CD4-positive, alpha-beta T cell (primary cell): ENCODE measurements around the gene PPP2R5C. TPM values are rescaled to one million over a fixed set of nuclear protein-coding genes. Genes with fewer than 3 reads are reported as not detected.

Experiments used
- ATAC-seq: fragments of 200-7000 bp; cut with Tn5 transposase; one replicate; pipeline ENCODE4 v1.10.0; 2022; ENCODE audit warnings: mild to moderate bottlenecking; ENCODE audit not compliant: poor library complexity
- CTCF ChIA-PET: fragments of 350-600 bp; sonication (Branson Sonifier 250); formaldehyde crosslinking; loops from one replicate; lab custom pipeline; 2021; ENCODE audit warnings: antibody characterized with exemption, inconsistent platforms; lab: Charles Lee
- POLR2A ChIA-PET: fragments of 350-600 bp; sonication (Branson Sonifier 250); formaldehyde crosslinking; loops from one replicate; lab custom pipeline; 2021; ENCODE audit warnings: antibody characterized with exemption, inconsistent platforms; lab: Charles Lee
- DNase-seq, 14 experiments: peaks; one replicate each; pipeline ENCODE4 v3.0.0-alpha.2; 2013 to 2020; ENCODE audit warnings: mixed read lengths in 2 of 14
- H3K27ac ChIP-seq, 2 donors: one replicate each; pipeline versions ENCODE4 v1.5.1 to v1.7.0; 2013; ENCODE audit warnings: low read length in 2 of 2, low read depth in 1 of 2, mild to moderate bottlenecking in 1 of 2
- H3K27me3 ChIP-seq, 2 experiments: 1 replicate in 1 of 2; 2 replicates in 1 of 2; pipeline versions ENCODE4 v1.6.1 to v1.7.0; 2013; ENCODE audit warnings: low read length in 2 of 2, control low read depth in 1 of 2, mild to moderate bottlenecking in 1 of 2, moderate library complexity in 1 of 2; ENCODE audit not compliant: insufficient read depth in 2 of 2, control insufficient read depth in 1 of 2
- H3K36me3 ChIP-seq: one replicate; pipeline ENCODE4 v1.6.1; 2013; ENCODE audit warnings: low read length, control low read depth; ENCODE audit not compliant: insufficient read depth
- H3K4me1 ChIP-seq: one replicate; pipeline ENCODE4 v1.6.1; 2013; ENCODE audit warnings: low read length, control low read depth; ENCODE audit not compliant: insufficient read depth
- H3K4me3 ChIP-seq: one replicate; pipeline ENCODE4 v1.5.1; 2013; ENCODE audit warnings: mild to moderate bottlenecking, low read length, moderate library complexity
- H3K9me3 ChIP-seq, 2 experiments: 1 replicate in 1 of 2; 2 replicates in 1 of 2; pipeline versions ENCODE4 v1.6.1 to v1.7.0; 2013; ENCODE audit warnings: low read length in 2 of 2, mild to moderate bottlenecking in 2 of 2, control low read depth in 1 of 2, moderate library complexity in 1 of 2; ENCODE audit not compliant: control insufficient read depth in 1 of 2, insufficient read depth in 1 of 2
- H3K27ac Mint-ChIP-seq: one replicate; pipeline ENCODE4 v1.8.0; 2020; ENCODE audit warnings: mixed read lengths
- H3K27me3 Mint-ChIP-seq: one replicate; pipeline ENCODE4 v1.8.0; 2021; ENCODE audit warnings: mixed read lengths
- H3K36me3 Mint-ChIP-seq: one replicate; pipeline ENCODE4 v1.8.0; 2021; ENCODE audit warnings: low read depth, mixed read lengths
- H3K4me1 Mint-ChIP-seq: one replicate; pipeline ENCODE4 v1.8.0; 2021; ENCODE audit warnings: low read depth, mixed read lengths
- H3K4me3 Mint-ChIP-seq: one replicate; pipeline ENCODE4 v1.8.0; 2020; ENCODE audit warnings: mild to moderate bottlenecking, mixed read lengths
- H3K9me3 Mint-ChIP-seq: one replicate; pipeline ENCODE4 v1.8.0; 2020; ENCODE audit warnings: mixed read lengths
- intact Hi-C, 2 experiments: fragments of 100-400 bp; cut with DNase I in 1 of 2; cut with micrococcal nuclease in 1 of 2; formaldehyde crosslinking; loops; one replicate each; pipeline versions ENCODE4 v1.15.1 to v1.9.0; 2023 to 2025; cut with DNase I, micrococcal nuclease
- total RNA-seq, 174 experiments: library from RNA in 2 of 174; stranded (reverse) in 2 of 174; gene quantifications; one replicate each; pipeline ENCODE4 v1.2.3 and lab custom pipeline; 2021 to 2026
- TF ChIP-seq, protein P1 (sequence below): fragments of 200-600 bp; IDR thresholded peaks from one replicate; pipeline ENCODE4 v1.8.0; 2022; ENCODE audit warnings: antibody characterized with exemption, mild to moderate bottlenecking

Gene PPP2R5C
- total RNA-seq, 2 experiments from 2014 or later, result 463 to 487 TPM

GRCh38 chr14:101808020-101808641 lies 46.6 kb downstream of the PPP2R5C start:
- POLR2A ChIA-PET, result interaction anchor here (2.3 to 11.6 kb wide), 7 partner anchors 11 to 101 kb away, joined by 16 to 697 read pairs (median 48); no protein-coding TSS in a partner anchor

DNA sequence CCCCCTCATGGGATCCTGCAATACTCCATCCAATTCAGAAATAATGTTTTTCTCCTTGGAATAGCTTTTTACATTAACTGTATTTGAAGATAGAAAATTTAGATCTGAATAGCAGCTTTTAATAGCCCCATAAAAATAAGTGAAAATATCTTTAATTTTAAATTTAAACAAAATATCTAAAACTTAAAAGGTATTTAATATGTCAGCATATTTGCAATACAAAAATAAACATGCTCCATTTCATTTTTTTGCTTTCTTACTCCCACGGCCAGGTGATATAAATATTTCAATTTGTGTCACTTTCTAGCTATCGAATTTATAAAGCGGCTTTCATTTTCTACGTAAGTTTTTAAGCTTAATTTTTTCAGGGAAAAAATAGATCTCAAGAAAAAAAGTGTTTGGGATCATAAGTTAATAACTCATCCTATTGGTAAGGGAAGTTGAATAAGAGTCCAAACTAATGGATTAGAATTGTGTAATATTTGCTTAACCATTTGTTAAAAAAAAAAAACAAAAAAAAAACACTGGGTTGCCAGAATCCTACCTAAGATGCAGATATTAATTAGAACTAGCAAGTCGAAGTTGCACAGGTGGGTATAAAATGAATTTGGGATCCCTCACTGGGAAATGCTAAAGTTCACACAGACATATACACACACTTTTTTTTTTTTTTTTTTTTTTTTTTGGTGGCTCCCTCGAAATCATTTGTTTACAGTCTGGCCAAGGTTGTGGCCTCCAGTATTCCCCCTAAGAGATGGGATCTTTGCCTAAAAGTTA lies 47.6 kb downstream of the PPP2R5C start:
- Histone ChIP-seq H3K4me3 (peak overlapping the region; percentile 79), H3K27me3 (no peaks in the 10 kb centered on the region), H3K27ac (peak overlapping the region; percentile 99), H3K4me1 (peaks cover 31% of the 10 kb centered on the region), H3K36me3 (peaks cover 8% of the 10 kb centered on the region), H3K9me3 (no peaks in the 10 kb centered on the region)
- Mint-ChIP-seq H3K27ac (peak overlapping the region; percentile 98), H3K27me3 (no peaks in the 10 kb centered on the region), H3K4me1 (peaks cover 47% of the 10 kb centered on the region), H3K36me3 (peaks cover 38% of the 10 kb centered on the region), H3K9me3 (no peaks in the 10 kb centered on the region), H3K4me3 (peak overlapping the region; percentile 94)
- TF ChIP-seq, protein P1, sequence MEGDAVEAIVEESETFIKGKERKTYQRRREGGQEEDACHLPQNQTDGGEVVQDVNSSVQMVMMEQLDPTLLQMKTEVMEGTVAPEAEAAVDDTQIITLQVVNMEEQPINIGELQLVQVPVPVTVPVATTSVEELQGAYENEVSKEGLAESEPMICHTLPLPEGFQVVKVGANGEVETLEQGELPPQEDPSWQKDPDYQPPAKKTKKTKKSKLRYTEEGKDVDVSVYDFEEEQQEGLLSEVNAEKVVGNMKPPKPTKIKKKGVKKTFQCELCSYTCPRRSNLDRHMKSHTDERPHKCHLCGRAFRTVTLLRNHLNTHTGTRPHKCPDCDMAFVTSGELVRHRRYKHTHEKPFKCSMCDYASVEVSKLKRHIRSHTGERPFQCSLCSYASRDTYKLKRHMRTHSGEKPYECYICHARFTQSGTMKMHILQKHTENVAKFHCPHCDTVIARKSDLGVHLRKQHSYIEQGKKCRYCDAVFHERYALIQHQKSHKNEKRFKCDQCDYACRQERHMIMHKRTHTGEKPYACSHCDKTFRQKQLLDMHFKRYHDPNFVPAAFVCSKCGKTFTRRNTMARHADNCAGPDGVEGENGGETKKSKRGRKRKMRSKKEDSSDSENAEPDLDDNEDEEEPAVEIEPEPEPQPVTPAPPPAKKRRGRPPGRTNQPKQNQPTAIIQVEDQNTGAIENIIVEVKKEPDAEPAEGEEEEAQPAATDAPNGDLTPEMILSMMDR, result no peak
- CTCF ChIA-PET, result interaction anchor here (0.7 to 6.1 kb wide), 13 partner anchors 10 to 1524 kb away, joined by 3 to 33 read pairs (median 4); no protein-coding TSS in a partner anchor
- no peak for DNase-seq
- POLR2A ChIA-PET, result interaction anchor here (0.6 to 11.6 kb wide), 34 partner anchors 9 to 551 kb away, joined by 3 to 697 read pairs (median 8); no protein-coding TSS in a partner anchor
- intact Hi-C loops, result loop anchor here (1.0 to 5.0 kb wide), 3 partner anchors 14 to 48 kb away; partner anchors contain the start of gene PPP2R5C (in 1 of the 2)
- no peak for ATAC-seq

More at GRCh38 chr14:101808020-101808641, 46.6 kb downstream of the PPP2R5C start:
- Mint-ChIP-seq H3K9me3 (no peaks in the 10 kb centered on the region), H3K4me1 (peaks cover 38% of the 10 kb centered on the region), H3K36me3 (peaks cover 31% of the 10 kb centered on the region), H3K27ac (peak overlapping the region; percentile 64), H3K27me3 (no peaks in the 10 kb centered on the region), H3K4me3 (peak overlapping the region; percentile 54)
- no peak overlapping the region for H3K27ac ChIP-seq
- H3K4me1 ChIP-seq, result peaks cover 21% of the 10 kb centered on the region
- H3K9me3 ChIP-seq, result no peaks in the 10 kb centered on the region
- CTCF ChIA-PET, result interaction anchor here (1.8 to 6.1 kb wide), 3 partner anchors 13 to 37 kb away, joined by 4 to 27 read pairs (median 24); no protein-coding TSS in a partner anchor
- H3K4me3 ChIP-seq, result no peak overlapping the region
- H3K27me3 ChIP-seq, result no peaks in the 10 kb centered on the region
- intact Hi-C loops, result loop anchor here in 1 of 2 experiments (2.0 to 5.0 kb wide), 2 partner anchors 36 to 47 kb away; partner anchors contain the start of gene PPP2R5C
- TF ChIP-seq, protein P1, result no peak
- peaks cover 8% of the 10 kb centered on the region for H3K36me3 ChIP-seq
- DNase-seq (no peak), ATAC-seq (no peak)
